NCI-H2227 (cell line): Measurements from ENCODE around the gene FNDC5.

Experiments
- DNase-seq: peaks from one replicate; lab custom pipeline; 2025; ENCODE audit not compliant: unreplicated experiment; lab: John Stamatoyannopoulos, UW

FNDC5 gene

GRCh38 chr1:32865639-32866405 lies 4.9 kb downstream of the FNDC5 start:
- no peak for DNase-seq

GRCh38 chr1:32864375-32865019 lies 6.2 kb downstream of the FNDC5 start:
- no peak for DNase-seq

- no peak for DNase-seq
These were observed 6.8 kb downstream of the FNDC5 start for GRCh38 chr1:32863881-32864245.

DNA sequence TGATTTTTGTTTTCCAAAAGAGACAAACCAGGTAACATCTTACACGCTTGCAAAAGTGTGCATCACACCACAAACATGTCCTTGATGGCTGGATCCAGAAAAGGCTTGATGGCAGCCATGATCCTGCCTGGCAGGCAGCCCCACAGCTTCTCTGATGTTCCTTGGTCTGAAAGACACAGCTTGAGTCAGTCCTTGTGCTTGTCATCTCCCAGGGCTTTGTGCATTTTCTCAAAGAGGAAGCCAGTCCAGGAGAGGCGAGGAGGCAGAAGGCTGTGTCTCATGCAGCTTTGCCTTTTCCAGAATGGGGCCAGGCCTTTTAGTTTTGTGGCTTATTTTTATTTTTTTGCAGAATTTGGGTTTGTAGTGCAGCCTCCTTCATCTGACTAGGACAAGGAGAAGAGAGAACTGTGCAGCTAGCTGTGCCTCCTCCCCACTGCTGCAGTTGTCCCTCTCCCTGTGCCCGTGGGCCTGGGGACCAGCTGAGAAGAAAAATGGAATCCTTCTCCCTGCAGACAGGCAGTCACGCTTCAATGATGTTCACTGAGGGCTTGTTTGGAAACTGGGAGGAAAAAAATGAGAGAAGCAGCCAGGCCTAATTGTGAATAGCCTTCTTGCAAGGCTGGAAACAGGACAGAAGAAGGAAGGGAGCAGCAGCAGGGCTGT lies 7.4 kb downstream of the FNDC5 start:
- DNase-seq, result no peak

GRCh38 chr1:32861904-32862695 lies 8.6 kb downstream of the FNDC5 start:
- DNase-seq, result no peak

- no peak for DNase-seq
These were observed 10.1 kb downstream of the FNDC5 start for GRCh38 chr1:32860566-32860965.

- no peak for DNase-seq
These were observed 10.8 kb downstream of the FNDC5 start for GRCh38 chr1:32859915-32860314.

DNA sequence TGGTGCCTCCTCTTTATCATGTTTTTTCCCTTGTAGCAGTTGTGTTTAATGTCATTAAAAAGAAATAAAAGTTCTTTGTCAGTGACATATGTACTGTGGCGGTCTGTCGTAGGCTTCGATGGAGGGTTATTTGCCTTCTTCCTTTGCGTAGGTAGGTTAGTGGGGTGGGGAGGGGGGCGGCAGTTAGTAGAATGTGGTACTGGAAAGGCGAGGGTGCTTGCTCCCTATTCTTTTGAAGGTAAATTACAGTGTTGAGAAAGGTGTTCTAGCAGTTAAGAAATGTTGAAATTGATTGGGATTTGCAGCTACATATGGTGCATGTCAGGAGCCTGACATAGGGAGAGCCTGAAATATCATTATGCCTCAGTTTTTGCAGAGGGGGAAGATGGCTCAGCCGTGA lies 11.9 kb downstream of the FNDC5 start:
- no peak for DNase-seq

DNA sequence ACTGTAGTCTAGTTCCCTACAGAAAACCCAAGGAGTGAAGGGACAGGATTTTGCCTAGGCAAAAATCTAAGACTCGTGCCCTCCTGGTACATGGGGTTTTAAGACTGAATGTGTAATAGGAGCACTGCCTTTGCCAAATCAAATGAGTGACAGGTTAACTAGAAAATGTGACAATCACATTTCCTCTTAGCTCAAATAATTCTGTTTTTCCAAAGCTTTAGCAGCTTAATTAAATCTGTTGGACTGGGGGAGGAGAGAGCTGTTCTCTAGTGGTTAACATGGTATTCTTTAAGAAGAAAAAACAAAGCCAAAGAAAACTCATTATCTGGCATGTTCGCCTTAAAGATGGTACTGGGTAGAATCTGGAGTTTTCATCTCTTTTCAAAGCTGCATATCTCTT lies 12.6 kb downstream of the FNDC5 start:
- no peak for DNase-seq

GRCh38 chr1:32855861-32856617 lies 14.7 kb downstream of the FNDC5 start:
- DNase-seq, result no peak

GRCh38 chr1:32848354-32849063 lies 22.2 kb downstream of the FNDC5 start:
- DNase-seq, result no peak

DNA sequence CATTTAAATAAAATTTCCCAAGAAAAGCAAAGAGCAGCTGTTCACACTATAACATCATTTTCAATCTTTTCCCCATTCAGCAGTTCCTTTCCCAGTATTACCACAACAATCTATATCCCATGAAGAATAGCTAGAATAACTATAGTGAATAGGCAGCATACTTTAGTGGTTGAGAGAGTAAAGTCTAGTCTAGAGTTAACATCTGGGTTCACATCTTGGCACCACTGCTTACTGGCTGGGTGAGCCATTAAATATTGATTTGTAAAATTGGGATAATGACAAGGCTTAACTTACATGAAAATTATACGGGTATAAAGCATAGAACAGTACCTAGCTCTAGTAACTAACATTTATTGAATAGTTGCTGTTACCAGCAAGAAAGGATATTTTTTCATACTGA lies 38.8 kb downstream of the FNDC5 start:
- no peak for DNase-seq

DNA sequence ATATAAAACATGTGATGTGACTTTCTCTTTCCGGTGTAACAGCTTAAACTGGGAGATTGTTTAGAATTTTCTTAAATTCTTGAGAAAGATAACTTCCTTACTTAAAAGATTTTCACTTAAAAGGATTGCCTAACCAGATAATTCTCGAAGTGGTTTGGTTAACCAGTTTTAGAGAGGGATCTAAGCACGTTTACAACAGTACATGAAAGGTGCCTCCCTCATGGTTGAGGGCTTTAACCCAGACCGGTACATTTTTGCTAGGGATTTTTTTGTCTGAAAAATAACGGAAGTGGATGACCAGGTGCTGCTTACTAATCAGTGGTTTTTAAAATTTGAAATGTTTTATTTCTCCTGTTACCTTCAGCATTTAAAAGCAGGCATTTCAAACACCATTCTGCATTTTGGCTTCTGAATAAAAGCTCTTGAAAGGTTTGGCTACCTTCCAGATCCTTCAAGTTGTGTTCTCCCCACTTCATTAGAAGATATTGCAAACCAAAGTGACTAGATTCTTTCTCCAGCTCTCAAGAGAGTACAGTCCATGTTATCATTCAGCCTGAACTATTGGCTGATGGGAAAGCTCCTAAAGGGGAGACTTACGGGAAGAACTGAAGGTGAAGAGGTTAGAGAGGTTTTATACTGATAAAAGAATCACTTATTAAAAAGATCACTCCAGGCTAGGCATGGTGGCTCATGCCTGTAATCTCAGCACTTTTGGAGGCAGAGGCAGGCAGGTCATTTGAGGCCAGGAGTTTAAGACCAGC lies 40.4 kb downstream of the FNDC5 start:
- no peak for DNase-seq

DNA sequence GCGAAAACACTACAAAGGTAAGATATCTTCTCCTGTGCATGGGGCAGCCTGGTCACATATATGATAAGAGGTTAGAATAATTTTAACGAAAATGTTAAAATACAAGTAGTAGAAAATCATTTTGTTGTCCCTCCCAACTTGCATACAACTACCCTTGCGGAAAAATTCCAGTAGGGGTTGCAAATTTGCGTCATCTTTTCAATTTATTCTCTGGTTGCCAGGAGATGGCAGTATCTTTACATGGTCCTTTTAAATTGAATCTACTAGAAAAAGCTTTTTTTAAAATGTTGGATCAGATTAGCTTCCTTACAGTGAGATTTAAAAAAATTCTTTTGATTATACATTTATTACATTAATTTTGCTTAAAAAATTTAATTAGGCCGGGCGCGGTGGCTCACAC lies 42.4 kb downstream of the FNDC5 start:
- peak; percentile 33 for DNase-seq

- DNase-seq, result no peak
These were observed 45.5 kb downstream of the FNDC5 start for GRCh38 chr1:32825181-32825580.

GRCh38 chr1:32818804-32819541 lies 51.7 kb downstream of the FNDC5 start:
- no peak for DNase-seq

- peak; percentile 86 for DNase-seq
These were observed 52.6 kb downstream of the FNDC5 start for GRCh38 chr1:32817815-32818786.
